SU-DHL-6 (cell line): ENCODE results near the gene MX1.

ENCODE experiments used
- EZH2phosphoT487 ChIP-seq: fragments of 200-600 bp; sonication (generic), shearing (Covaris generic); conservative IDR thresholded peaks from 2 replicates; pipeline ENCODE4 v1.6.1; 2018; ENCODE audit warnings: mild to moderate bottlenecking, antibody characterized with exemption, low read length, moderate library complexity, mixed read lengths
- TF ChIP-seq, protein P1 (sequence below): fragments of 200-600 bp; sonication (generic); IDR thresholded peaks from one replicate; pipeline ENCODE4 v1.5.1; 2017; ENCODE audit warnings: antibody characterized with exemption, mild to moderate bottlenecking, low read length, moderate library complexity; ENCODE audit not compliant: insufficient read depth, poor library complexity, severe bottlenecking

GRCh38 chr21:41503331-41503730 is 77.3 kb downstream of the MX1 start:
- TF ChIP-seq, protein P1, sequence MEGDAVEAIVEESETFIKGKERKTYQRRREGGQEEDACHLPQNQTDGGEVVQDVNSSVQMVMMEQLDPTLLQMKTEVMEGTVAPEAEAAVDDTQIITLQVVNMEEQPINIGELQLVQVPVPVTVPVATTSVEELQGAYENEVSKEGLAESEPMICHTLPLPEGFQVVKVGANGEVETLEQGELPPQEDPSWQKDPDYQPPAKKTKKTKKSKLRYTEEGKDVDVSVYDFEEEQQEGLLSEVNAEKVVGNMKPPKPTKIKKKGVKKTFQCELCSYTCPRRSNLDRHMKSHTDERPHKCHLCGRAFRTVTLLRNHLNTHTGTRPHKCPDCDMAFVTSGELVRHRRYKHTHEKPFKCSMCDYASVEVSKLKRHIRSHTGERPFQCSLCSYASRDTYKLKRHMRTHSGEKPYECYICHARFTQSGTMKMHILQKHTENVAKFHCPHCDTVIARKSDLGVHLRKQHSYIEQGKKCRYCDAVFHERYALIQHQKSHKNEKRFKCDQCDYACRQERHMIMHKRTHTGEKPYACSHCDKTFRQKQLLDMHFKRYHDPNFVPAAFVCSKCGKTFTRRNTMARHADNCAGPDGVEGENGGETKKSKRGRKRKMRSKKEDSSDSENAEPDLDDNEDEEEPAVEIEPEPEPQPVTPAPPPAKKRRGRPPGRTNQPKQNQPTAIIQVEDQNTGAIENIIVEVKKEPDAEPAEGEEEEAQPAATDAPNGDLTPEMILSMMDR, result no peak
- no peak for TF ChIP-seq EZH2phosphoT487
